ENCODE results near the gene WDFY3.
A peak's percentile ranks its signal among the peaks of the same experiment; 100 is the strongest.

The WDFY3 gene

DNA sequence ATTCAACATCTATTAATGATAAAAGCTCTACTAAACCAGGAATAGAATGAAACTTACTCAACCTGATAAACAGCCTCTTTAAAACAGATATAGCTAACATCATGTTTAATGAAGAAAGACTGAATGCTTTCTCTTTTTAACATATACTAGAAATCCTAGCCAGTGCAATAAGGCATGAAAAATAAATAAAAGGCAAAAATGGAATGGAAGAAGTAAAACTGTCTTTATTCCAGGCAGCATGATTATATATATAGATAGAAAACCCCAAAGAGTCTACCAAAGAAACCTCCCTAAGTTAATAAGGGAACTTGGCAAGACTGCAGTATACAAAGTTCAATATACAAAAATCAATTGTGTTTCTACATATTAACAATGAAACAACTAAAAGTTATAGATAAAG, 25.5 kb downstream of the WDFY3 start:
- TF ChIP-seq, protein P1, sequence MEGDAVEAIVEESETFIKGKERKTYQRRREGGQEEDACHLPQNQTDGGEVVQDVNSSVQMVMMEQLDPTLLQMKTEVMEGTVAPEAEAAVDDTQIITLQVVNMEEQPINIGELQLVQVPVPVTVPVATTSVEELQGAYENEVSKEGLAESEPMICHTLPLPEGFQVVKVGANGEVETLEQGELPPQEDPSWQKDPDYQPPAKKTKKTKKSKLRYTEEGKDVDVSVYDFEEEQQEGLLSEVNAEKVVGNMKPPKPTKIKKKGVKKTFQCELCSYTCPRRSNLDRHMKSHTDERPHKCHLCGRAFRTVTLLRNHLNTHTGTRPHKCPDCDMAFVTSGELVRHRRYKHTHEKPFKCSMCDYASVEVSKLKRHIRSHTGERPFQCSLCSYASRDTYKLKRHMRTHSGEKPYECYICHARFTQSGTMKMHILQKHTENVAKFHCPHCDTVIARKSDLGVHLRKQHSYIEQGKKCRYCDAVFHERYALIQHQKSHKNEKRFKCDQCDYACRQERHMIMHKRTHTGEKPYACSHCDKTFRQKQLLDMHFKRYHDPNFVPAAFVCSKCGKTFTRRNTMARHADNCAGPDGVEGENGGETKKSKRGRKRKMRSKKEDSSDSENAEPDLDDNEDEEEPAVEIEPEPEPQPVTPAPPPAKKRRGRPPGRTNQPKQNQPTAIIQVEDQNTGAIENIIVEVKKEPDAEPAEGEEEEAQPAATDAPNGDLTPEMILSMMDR (conservative IDR thresholded peaks at IDR 0.05; ENCODE audit: low read depth): no peak
- no peak for DNase-seq (ENCODE audit: low spot score)
- H3K27ac ChIP-seq: no peak overlapping the region
- CTCF ChIA-PET: no interaction called here
- POLR2A ChIA-PET (ENCODE audit: low non-redundant PET): no interaction called here

DNA sequence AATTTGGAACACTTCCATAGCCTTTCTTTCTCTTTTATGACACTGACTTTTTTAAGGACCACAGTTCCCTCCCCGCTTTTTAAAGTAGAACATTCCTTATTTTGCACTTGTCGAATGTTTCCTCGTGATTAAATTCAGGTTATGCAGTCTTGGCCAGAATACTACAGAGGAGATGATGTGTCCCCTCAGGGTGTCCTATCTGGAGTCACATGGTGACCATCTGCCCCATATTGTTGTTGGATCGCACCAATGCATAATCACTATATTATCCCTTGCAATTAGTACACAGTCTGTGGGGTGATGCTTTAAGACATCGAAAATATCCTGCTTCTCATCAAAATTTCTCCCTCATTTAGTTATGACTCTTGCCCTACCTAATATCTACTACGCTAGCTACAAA, 27.4 kb downstream of the WDFY3 start:
- H3K27ac ChIP-seq: no peak overlapping the region
- no peak for DNase-seq (ENCODE audit: low spot score)
- CTCF ChIA-PET: interaction anchor here (0.6 kb wide), 1 partner anchor 1369 kb away, joined by 4 read pairs; no protein-coding TSS in a partner anchor
- TF ChIP-seq, protein P1 (conservative IDR thresholded peaks at IDR 0.05; ENCODE audit: low read depth): no peak
- POLR2A ChIA-PET (ENCODE audit: low non-redundant PET): no interaction called here

DNA sequence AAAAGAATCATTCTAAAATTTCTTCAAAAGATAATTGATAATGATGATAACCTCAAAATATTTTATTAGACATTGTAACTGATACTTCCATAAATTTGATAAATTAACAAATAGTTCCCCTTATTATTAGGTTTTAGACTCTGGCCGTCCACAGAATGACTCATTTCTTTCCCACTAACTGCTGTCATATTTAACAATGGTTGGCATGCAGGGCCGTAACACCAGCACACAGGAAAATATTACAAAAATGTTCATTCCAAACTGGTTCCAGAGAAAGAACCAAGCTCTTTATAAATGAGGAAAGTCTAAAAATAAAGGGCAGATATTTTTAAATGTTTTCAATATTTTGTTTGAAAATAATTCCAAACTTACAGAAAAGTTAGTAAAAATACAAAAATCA, 28.2 kb downstream of the WDFY3 start:
- TF ChIP-seq, protein P1 (conservative IDR thresholded peaks at IDR 0.05; ENCODE audit: low read depth): no peak
- peak; percentile 61 for DNase-seq (ENCODE audit: low spot score)
- no peak overlapping the region for H3K27ac ChIP-seq
- CTCF ChIA-PET: no interaction called here
- POLR2A ChIA-PET (ENCODE audit: low non-redundant PET): no interaction called here

DNA sequence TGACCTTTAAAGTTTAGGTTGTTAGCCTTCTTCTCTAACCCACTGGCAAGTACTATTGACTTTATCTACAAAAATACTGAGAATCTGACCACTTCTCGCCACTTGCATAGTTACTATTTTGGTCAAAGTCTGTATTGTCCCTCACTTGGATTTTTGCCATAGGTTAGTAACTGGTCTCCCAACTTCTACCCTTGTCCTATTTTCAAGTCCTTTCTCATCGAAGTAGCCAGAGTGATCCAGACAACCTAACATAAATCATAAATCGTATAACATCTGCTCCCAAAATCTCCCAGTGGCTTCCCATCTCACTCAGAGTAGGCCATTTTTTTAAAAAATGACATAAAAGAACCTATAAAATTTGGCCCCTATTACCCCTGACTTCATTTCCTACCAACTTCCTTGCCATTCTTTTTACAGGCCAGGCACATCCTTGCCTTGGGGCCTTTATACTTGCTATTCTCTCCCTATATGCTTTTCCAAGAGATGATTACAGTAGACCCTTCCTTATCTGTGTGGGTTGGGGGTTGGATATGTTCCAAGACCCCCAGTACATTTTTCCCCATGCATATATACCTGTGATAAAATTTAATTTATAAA, 29.0 kb downstream of the WDFY3 start:
- POLR2A ChIA-PET (ENCODE audit: low non-redundant PET): no interaction called here
- TF ChIP-seq, protein P1 (conservative IDR thresholded peaks at IDR 0.05; ENCODE audit: low read depth): no peak
- DNase-seq (ENCODE audit: low spot score): no peak
- CTCF ChIA-PET: interaction anchor here (0.6 kb wide), 1 partner anchor 595 kb away, joined by 4 read pairs; no protein-coding TSS in a partner anchor
- H3K27ac ChIP-seq: no peak overlapping the region

DNA sequence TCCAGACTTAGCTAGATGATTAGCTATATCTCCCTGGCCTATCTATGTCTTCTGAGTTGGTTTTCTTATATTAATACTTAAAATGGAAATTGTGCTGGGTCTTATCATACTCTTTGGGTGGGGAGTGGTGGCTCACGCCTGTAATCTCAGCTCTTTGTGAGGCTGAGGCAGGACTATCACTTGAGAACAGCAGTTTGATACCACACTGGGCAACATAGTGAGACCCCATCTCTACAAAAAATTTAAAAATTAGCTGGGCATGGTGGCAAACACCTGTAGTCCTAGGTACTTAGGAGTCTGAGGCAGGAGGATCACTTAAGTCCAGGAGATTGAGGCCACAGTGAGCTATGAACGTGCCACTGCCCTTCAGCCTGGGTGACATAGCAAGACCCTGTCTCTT, 30.4 kb downstream of the WDFY3 start:
- POLR2A ChIA-PET (ENCODE audit: low non-redundant PET): no interaction called here
- no peak overlapping the region for H3K27ac ChIP-seq
- CTCF ChIA-PET: no interaction called here
- TF ChIP-seq, protein P1 (conservative IDR thresholded peaks at IDR 0.05; ENCODE audit: low read depth): no peak
- DNase-seq (ENCODE audit: low spot score): no peak

DNA sequence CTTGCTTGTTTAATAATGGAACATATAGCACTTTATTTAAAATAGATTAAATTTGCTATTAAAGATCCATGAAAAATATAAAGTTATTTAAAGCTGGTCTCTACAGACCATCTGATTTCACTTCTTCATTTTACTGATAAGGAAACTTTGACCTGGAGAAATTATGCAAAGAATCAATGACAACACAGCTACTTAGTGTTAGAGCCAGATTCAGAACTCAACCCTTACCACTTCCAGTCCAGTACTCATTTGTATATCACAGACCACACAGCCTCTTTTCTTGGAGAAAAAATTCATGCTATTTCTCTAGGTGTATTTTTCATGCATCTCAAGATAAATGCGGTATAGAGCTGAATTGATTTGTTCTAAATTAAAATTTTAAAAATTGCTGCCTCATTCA, 34.0 kb downstream of the WDFY3 start:
- TF ChIP-seq, protein P1 (conservative IDR thresholded peaks at IDR 0.05; ENCODE audit: low read depth): no peak
- ChIA-PET POLR2A (ENCODE audit: low non-redundant PET) (no interaction called here), CTCF (interaction anchor here (0.6 kb wide), 1 partner anchor 34 kb away, joined by 3 read pairs; no protein-coding TSS in a partner anchor)
- DNase-seq (ENCODE audit: low spot score): no peak
- H3K27ac ChIP-seq: no peak overlapping the region

Measured in RWPE1 (cell line).